ENCODE measurements around the gene PROSER3.

The PROSER3 gene

GRCh38 chr19:35796645-35797542 lies 38.9 kb downstream of the PROSER3 start:
- H3K4me3 ChIP-seq (ENCODE audit: low read length), result no peak overlapping the region
- TF ChIP-seq, protein P1, sequence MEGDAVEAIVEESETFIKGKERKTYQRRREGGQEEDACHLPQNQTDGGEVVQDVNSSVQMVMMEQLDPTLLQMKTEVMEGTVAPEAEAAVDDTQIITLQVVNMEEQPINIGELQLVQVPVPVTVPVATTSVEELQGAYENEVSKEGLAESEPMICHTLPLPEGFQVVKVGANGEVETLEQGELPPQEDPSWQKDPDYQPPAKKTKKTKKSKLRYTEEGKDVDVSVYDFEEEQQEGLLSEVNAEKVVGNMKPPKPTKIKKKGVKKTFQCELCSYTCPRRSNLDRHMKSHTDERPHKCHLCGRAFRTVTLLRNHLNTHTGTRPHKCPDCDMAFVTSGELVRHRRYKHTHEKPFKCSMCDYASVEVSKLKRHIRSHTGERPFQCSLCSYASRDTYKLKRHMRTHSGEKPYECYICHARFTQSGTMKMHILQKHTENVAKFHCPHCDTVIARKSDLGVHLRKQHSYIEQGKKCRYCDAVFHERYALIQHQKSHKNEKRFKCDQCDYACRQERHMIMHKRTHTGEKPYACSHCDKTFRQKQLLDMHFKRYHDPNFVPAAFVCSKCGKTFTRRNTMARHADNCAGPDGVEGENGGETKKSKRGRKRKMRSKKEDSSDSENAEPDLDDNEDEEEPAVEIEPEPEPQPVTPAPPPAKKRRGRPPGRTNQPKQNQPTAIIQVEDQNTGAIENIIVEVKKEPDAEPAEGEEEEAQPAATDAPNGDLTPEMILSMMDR (IDR thresholded peaks at IDR 0.05; ENCODE audit: insufficient read depth, low read depth, low read length, missing control alignments), result no peak
- DNase-seq (ENCODE audit: low read depth), result no peak

- H3K4me3 ChIP-seq (ENCODE audit: low read length), result no peak overlapping the region
- DNase-seq (ENCODE audit: low read depth), result no peak
Observed at GRCh38 chr19:35797663-35798062, 39.7 kb downstream of the PROSER3 start.

DNA sequence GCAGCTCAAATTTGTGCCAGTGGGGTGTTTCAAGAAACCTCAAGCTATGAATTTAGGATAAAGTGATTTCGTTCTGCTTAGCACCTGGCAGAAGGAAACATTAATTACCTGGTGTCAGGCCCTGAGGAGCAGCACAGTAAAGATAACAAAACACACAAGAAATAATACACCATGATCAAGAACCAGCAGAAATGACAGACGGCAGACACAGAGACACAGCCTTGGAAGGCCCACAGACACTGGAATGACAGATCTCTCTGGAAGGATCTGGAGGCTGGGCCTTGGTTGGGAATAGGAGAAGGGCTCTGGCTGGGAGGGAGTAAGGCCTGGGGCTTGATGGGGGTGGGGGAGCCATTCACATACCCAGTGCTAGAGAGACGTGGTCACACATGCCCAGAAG lies 43.9 kb downstream of the PROSER3 start:
- no peak for DNase-seq (ENCODE audit: low read depth)
- H3K4me3 ChIP-seq (ENCODE audit: low read length), result no peak overlapping the region
- TF ChIP-seq, protein P1 (IDR thresholded peaks at IDR 0.05; ENCODE audit: insufficient read depth, low read depth, low read length, missing control alignments), result no peak

More at GRCh38 chr19:35797663-35798062, 39.7 kb downstream of the PROSER3 start:
- TF ChIP-seq, protein P1 (IDR thresholded peaks at IDR 0.05; ENCODE audit: insufficient read depth, low read depth, low read length, missing control alignments), result no peak

GRCh38 chr19:35805526-35806102 lies 47.6 kb downstream of the PROSER3 start:
- no peak overlapping the region for H3K4me3 ChIP-seq (ENCODE audit: low read length)
- no peak for DNase-seq (ENCODE audit: low read depth)
- TF ChIP-seq, protein P1 (IDR thresholded peaks at IDR 0.05; ENCODE audit: insufficient read depth, low read depth, low read length, missing control alignments), result no peak

GRCh38 chr19:35806597-35806996 lies 48.6 kb downstream of the PROSER3 start:
- DNase-seq (ENCODE audit: low read depth), result no peak
- TF ChIP-seq, protein P1 (IDR thresholded peaks at IDR 0.05; ENCODE audit: insufficient read depth, low read depth, low read length, missing control alignments), result no peak
- no peak overlapping the region for H3K4me3 ChIP-seq (ENCODE audit: low read length)

DNA sequence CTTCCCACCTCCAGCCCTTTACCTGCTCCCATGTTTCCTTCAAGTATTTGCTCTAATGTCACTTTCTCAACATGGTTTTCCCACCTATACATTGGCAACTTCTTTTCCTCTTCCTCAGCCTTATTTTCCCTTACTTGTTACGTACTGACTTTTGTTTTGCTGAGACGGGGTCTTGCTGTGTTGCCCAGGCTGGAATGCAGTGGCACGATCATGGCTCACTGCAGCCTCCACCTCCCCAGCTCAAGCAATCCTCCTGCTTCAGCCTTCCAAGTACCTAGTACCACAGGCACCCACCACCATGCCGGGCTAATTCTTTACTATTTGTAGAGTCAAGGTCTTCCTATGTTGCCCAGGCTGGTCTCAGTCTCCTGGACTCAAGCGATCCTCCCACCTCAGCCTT lies 49.7 kb downstream of the PROSER3 start:
- no peak for DNase-seq (ENCODE audit: low read depth)
- TF ChIP-seq, protein P1 (IDR thresholded peaks at IDR 0.05; ENCODE audit: insufficient read depth, low read depth, low read length, missing control alignments), result no peak
- no peak overlapping the region for H3K4me3 ChIP-seq (ENCODE audit: low read length)

All from epithelial cell of esophagus (primary cell).